H1 (cell line): ENCODE results near the gene ZNF182. TPM values are rescaled to one million over a fixed set of nuclear protein-coding genes. Genes with fewer than 3 reads are reported as not detected.

Source experiments
- KDM1A ChIP-seq: fragments of 200-600, 300-600 bp; sonication (generic); IDR thresholded peaks from 2 replicates; pipeline ENCODE4 v1.7.1; 2016; ENCODE audit warnings: mild to moderate bottlenecking, low read length, borderline replicate concordance
- PHF8 ChIP-seq: fragments of 200-600 bp; sonication (generic); conservative IDR thresholded peaks from 2 replicates; pipeline ENCODE4 v1.7.1; 2012; ENCODE audit warnings: low read depth, mild to moderate bottlenecking, inconsistent platforms, low read length, moderate library complexity
- SRF ChIP-seq: IDR thresholded peaks from 2 replicates; pipeline ENCODE4 v1.6.1; 2011; ENCODE audit warnings: mild to moderate bottlenecking, low read depth, low read length, moderate library complexity
- polyA plus RNA-seq, 7 experiments: library from polyadenylated mRNA; depleted of rRNA in 3 of 7; stranded (reverse) in 5 of 7; unstranded in 2 of 7; fragments of >200 nt in 5 of 7; fragments of 200-250 nt in 2 of 7; gene quantifications; 1 replicate in 5 of 7; 2 replicates in 1 of 7; 4 replicates in 1 of 7; pipeline versions ENCODE4 v1.2.1 to v1.2.3, GENCODE V29; 2011 to 2013; ENCODE audit warnings: missing spikeins in 2 of 7, mixed read lengths in 2 of 7
- total RNA-seq: library from RNA; stranded (reverse); fragmentation: NEBNext Ultra II Directional; extraction: Animal tissue kit (Norgen Biotek cat#: 25700); gene quantifications from 2 replicates; pipeline ENCODE4 v1.2.1, GENCODE V29; 2021
- TF ChIP-seq, protein P1 (sequence below): fragments of 300-600 bp; sonication (generic); IDR thresholded peaks from 2 replicates; pipeline ENCODE4 v1.7.1; 2012; ENCODE audit warnings: low read length, moderate library complexity, mild to moderate bottlenecking, inconsistent platforms; ENCODE audit not compliant: insufficient replicate concordance
- TF ChIP-seq, protein P2 (sequence below): IDR thresholded peaks from 2 replicates; pipeline ENCODE4 v1.6.1; 2011; ENCODE audit warnings: low read length, improper control_type of control experiment

The ZNF182 gene
- total and polyA plus RNA-seq, 2 of the 8 experiments (the other 6 are each of a cell fraction or from before 2014, with no cell fraction given) = 1.3 to 8.2 TPM

GRCh38 chrX:47956016-47956415, 47.8 kb downstream of the ZNF182 start (continued):
- TF ChIP-seq, protein P1, sequence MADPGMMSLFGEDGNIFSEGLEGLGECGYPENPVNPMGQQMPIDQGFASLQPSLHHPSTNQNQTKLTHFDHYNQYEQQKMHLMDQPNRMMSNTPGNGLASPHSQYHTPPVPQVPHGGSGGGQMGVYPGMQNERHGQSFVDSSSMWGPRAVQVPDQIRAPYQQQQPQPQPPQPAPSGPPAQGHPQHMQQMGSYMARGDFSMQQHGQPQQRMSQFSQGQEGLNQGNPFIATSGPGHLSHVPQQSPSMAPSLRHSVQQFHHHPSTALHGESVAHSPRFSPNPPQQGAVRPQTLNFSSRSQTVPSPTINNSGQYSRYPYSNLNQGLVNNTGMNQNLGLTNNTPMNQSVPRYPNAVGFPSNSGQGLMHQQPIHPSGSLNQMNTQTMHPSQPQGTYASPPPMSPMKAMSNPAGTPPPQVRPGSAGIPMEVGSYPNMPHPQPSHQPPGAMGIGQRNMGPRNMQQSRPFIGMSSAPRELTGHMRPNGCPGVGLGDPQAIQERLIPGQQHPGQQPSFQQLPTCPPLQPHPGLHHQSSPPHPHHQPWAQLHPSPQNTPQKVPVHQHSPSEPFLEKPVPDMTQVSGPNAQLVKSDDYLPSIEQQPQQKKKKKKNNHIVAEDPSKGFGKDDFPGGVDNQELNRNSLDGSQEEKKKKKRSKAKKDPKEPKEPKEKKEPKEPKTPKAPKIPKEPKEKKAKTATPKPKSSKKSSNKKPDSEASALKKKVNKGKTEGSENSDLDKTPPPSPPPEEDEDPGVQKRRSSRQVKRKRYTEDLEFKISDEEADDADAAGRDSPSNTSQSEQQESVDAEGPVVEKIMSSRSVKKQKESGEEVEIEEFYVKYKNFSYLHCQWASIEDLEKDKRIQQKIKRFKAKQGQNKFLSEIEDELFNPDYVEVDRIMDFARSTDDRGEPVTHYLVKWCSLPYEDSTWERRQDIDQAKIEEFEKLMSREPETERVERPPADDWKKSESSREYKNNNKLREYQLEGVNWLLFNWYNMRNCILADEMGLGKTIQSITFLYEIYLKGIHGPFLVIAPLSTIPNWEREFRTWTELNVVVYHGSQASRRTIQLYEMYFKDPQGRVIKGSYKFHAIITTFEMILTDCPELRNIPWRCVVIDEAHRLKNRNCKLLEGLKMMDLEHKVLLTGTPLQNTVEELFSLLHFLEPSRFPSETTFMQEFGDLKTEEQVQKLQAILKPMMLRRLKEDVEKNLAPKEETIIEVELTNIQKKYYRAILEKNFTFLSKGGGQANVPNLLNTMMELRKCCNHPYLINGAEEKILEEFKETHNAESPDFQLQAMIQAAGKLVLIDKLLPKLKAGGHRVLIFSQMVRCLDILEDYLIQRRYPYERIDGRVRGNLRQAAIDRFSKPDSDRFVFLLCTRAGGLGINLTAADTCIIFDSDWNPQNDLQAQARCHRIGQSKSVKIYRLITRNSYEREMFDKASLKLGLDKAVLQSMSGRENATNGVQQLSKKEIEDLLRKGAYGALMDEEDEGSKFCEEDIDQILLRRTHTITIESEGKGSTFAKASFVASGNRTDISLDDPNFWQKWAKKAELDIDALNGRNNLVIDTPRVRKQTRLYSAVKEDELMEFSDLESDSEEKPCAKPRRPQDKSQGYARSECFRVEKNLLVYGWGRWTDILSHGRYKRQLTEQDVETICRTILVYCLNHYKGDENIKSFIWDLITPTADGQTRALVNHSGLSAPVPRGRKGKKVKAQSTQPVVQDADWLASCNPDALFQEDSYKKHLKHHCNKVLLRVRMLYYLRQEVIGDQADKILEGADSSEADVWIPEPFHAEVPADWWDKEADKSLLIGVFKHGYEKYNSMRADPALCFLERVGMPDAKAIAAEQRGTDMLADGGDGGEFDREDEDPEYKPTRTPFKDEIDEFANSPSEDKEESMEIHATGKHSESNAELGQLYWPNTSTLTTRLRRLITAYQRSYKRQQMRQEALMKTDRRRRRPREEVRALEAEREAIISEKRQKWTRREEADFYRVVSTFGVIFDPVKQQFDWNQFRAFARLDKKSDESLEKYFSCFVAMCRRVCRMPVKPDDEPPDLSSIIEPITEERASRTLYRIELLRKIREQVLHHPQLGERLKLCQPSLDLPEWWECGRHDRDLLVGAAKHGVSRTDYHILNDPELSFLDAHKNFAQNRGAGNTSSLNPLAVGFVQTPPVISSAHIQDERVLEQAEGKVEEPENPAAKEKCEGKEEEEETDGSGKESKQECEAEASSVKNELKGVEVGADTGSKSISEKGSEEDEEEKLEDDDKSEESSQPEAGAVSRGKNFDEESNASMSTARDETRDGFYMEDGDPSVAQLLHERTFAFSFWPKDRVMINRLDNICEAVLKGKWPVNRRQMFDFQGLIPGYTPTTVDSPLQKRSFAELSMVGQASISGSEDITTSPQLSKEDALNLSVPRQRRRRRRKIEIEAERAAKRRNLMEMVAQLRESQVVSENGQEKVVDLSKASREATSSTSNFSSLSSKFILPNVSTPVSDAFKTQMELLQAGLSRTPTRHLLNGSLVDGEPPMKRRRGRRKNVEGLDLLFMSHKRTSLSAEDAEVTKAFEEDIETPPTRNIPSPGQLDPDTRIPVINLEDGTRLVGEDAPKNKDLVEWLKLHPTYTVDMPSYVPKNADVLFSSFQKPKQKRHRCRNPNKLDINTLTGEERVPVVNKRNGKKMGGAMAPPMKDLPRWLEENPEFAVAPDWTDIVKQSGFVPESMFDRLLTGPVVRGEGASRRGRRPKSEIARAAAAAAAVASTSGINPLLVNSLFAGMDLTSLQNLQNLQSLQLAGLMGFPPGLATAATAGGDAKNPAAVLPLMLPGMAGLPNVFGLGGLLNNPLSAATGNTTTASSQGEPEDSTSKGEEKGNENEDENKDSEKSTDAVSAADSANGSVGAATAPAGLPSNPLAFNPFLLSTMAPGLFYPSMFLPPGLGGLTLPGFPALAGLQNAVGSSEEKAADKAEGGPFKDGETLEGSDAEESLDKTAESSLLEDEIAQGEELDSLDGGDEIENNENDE = no peak
- TF ChIP-seq KDM1A (no peak), SRF (no peak), PHF8 (no peak)
- TF ChIP-seq, protein P2, sequence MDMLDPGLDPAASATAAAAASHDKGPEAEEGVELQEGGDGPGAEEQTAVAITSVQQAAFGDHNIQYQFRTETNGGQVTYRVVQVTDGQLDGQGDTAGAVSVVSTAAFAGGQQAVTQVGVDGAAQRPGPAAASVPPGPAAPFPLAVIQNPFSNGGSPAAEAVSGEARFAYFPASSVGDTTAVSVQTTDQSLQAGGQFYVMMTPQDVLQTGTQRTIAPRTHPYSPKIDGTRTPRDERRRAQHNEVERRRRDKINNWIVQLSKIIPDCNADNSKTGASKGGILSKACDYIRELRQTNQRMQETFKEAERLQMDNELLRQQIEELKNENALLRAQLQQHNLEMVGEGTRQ = no peak
